Heart right ventricle (tissue), 16 donors: ENCODE results near the gene KLB. TPM values are rescaled to one million over a fixed set of nuclear protein-coding genes. Genes with fewer than 3 reads are reported as not detected.

Experiments
- ATAC-seq, 8 donors: fragments of 200-7000 bp; cut with Tn5 transposase; one replicate each; pipeline ENCODE4 v1.9.1; 2020; ENCODE audit warnings: mild to moderate bottlenecking in 8 of 8, moderate library complexity in 8 of 8, moderate number of reproducible peaks in 1 of 8
- DNase-seq, 2 donors: peaks; one replicate each; pipeline ENCODE4 v3.0.0-alpha.2; 2020
- H3K27ac ChIP-seq, 10 donors: fragments of 200-600 bp; sonication (generic) in 2 of 10; one replicate each; pipeline versions ENCODE4 v1.5.0 to v1.8.0; 2020 to 2022; ENCODE audit warnings: mild to moderate bottlenecking in 3 of 10
- H3K27me3 ChIP-seq, 7 donors: fragments of 200-600 bp; one replicate each; pipeline ENCODE4 v1.8.0; 2021 to 2022; ENCODE audit warnings: mild to moderate bottlenecking in 2 of 7
- H3K36me3 ChIP-seq, 9 donors: fragments of 200-600 bp; sonication (generic) in 1 of 9; one replicate each; pipeline versions ENCODE4 v1.5.0 to v1.8.0; 2020 to 2022; ENCODE audit warnings: mild to moderate bottlenecking in 2 of 9
- H3K4me1 ChIP-seq, 9 donors: fragments of 200-600 bp; sonication (generic) in 1 of 9; one replicate each; pipeline versions ENCODE4 v1.5.0 to v1.8.0; 2020 to 2022; ENCODE audit warnings: mild to moderate bottlenecking in 4 of 9
- H3K4me3 ChIP-seq, 10 donors: fragments of 200-600 bp; sonication (generic) in 2 of 10; one replicate each; pipeline versions ENCODE4 v1.5.0 to v1.8.0; 2020 to 2022; ENCODE audit warnings: mild to moderate bottlenecking in 7 of 10, moderate library complexity in 2 of 10
- H3K9me3 ChIP-seq, 11 donors: fragments of 200-600 bp in 10 of 11; sonication (generic) in 2 of 11; one replicate each; pipeline versions ENCODE4 v1.5.0 to v1.8.0; 2013 to 2022; ENCODE audit warnings: mild to moderate bottlenecking in 2 of 11, control low read depth in 1 of 11, moderate library complexity in 1 of 11
- WGBS, 2 donors: extraction: QIAGEN DNeasy Blood & Tissue Kit; methylation state at CpG; one replicate each; pipeline ENCODE4 v1.1.7; 2013; ENCODE audit warnings: inconsistent platforms in 1 of 2; 5-methylcytosine and 5-hydroxymethylcytosine counted together
- intact Hi-C, 10 donors: fragments of 100-400 bp; cut with DNase I; formaldehyde crosslinking; loops; one replicate each; pipeline versions ENCODE4 v1.11.1 to v1.14.2; 2022
- polyA plus RNA-seq, 2 donors: library from polyadenylated mRNA; stranded (reverse); fragments of 200-250 nt; gene quantifications; one replicate each; pipeline ENCODE4 v1.2.3, GENCODE V29; 2013
- total RNA-seq, 10 donors: library from RNA; stranded (reverse); fragmentation: NEBNext Ultra II Directional in 3 of 10; extraction: Animal tissue kit (Norgen Biotek cat#: 25700) in 3 of 10; gene quantifications; one replicate each; pipeline versions ENCODE4 v1.2.1 to v1.2.4, GENCODE V29; 2021 to 2023
- TF ChIP-seq, protein P1 (sequence below), 9 donors: fragments of 200-600 bp; sonication (generic) in 2 of 9; IDR thresholded peaks; one replicate each; pipeline versions ENCODE4 v1.5.0 to v1.8.0; 2021 to 2022; ENCODE audit warnings: antibody characterized with exemption in 9 of 9, mild to moderate bottlenecking in 5 of 9, moderate library complexity in 1 of 9
- donor health status: Arrhythmogenic right ventricular cardiomyopathy.
- donor health status: ischemic (EF 13 %, LVEDD 7.1; RV severe dilation, severe dysfunction).
- donor health status: healthy with polysubstance abuse.
- donor health status: DM: no; HTN: yes; CAD: no.
- donor health status: DM: no; HTN: no; CAD: no.
- donor health status: ischemic (EF 25% LVEDD 6.9; RV normal size, moderate dysfunction).
- donor health status: ischemic (EF 25% LVEDD 5.7; RV mildly dilated, moderate dysfunction).
- donor health status: healthy.
- donor health status: DM: yes; HTN: yes; CAD: no.
- donor health status: Ischemic cardiomyopathy.
- donor health status: ischemic (EF 35%, LVEDD 5.7; RV mildly dilated, moderate dysfunction).
- donor health status: nonischemic (EF 11% LVEDD 7.7; RV severe dilation, severe dysfunction).
- donor health status: DM: yes; HTN: yes; CAD: no.
- donor health status: PGD.
- donor health status: ischemic (EF 29% LVEDD 5.4; RV normal size, mild dysfunction).
- donor health status: nonischemic (EF 23%, LVEDD 6.1; RV moderate dilation, normal function).

Gene KLB
- total and polyA plus RNA-seq, 12 donors, result 0.08 to 0.53 (median 0.24) TPM; not detected in 4

DNA sequence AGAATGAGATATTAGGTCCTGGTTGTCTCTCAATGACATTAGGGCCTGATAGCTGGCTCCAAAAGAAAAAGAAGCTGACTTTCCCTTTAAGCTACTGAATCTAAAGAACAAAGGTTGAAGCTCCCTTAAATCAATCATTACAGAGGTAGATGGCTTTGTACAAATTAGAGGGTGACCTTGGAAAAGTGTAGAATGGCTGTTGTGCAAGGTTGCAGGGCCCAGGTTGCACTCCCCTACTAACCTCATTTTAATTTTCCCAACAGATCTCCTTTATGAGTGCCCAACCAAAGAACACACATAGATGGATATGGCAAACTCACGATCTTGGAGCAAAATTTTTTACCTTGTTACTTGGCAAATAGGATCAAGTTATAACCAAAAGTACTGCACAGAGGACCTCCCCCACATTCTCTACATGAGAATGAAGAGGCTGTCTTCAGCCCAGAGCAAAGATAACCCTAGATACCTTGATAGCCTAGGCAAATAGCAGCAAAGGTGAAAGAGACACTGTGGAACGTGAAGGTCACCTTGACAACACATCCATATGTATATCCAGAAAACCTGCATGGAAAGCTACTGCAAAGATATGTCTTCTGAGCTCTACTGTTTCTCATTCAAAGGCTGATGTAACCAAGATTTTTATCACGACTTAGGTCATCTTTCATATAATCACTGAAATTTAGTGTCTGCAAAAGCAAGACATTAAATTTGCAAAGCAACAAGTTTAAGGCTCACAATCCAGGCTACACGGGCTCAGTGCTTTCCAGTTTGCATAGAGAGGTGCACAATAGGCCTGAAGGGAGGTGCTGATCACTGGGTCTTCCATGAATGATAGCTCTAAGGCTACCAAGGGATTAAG, 23.0 kb downstream of the KLB start:
- no peak for ATAC-seq
- H3K9me3 ChIP-seq, result no peaks in the 10 kb centered on the region
- intact Hi-C loops, result no loop called here

DNA sequence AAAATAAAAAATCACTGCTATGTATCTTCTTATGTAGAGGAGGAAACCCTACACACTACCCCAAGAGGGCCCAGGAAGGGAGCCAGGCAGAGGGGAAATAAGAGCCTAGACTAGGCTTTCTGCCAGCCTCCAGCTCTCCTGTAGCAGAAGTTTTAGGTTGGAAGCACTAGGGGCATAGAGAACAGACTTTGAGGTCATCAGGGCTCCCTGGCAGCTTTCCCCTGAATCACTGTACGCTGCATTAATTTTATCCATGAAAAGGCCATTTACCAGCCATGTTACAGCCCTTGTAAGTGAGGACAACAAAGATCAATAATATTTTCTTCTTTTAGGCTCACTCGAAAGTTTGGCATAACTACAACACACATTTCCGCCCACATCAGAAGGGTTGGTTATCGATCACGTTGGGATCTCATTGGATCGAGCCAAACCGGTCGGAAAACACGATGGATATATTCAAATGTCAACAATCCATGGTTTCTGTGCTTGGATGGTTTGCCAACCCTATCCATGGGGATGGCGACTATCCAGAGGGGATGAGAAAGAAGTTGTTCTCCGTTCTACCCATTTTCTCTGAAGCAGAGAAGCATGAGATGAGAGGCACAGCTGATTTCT, 27.3 kb downstream of the KLB start:
- H3K27ac ChIP-seq, result no peak overlapping the region
- 91 to 92% methylated on average over 11 of the region's 11 CpGs for WGBS, 2 donors
- no peaks in the 10 kb centered on the region for H3K36me3 ChIP-seq
- no peaks in the 10 kb centered on the region for H3K9me3 ChIP-seq
- DNase-seq, result no peak
- TF ChIP-seq, protein P1, sequence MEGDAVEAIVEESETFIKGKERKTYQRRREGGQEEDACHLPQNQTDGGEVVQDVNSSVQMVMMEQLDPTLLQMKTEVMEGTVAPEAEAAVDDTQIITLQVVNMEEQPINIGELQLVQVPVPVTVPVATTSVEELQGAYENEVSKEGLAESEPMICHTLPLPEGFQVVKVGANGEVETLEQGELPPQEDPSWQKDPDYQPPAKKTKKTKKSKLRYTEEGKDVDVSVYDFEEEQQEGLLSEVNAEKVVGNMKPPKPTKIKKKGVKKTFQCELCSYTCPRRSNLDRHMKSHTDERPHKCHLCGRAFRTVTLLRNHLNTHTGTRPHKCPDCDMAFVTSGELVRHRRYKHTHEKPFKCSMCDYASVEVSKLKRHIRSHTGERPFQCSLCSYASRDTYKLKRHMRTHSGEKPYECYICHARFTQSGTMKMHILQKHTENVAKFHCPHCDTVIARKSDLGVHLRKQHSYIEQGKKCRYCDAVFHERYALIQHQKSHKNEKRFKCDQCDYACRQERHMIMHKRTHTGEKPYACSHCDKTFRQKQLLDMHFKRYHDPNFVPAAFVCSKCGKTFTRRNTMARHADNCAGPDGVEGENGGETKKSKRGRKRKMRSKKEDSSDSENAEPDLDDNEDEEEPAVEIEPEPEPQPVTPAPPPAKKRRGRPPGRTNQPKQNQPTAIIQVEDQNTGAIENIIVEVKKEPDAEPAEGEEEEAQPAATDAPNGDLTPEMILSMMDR (IDR thresholded peaks at IDR 0.05), result no peak
- intact Hi-C loops, result no loop called here
- no peaks in the 10 kb centered on the region for H3K4me1 ChIP-seq
- peaks cover 0 to 5% (median 0%) of the 10 kb centered on the region in 7 donors for H3K27me3 ChIP-seq
- no peak for ATAC-seq
- no peak overlapping the region for H3K4me3 ChIP-seq

More for the DNA sequence above, 23.0 kb downstream of the KLB start:
- DNase-seq, result no peak
- Histone ChIP-seq H3K27me3 (no peaks in the 10 kb centered on the region), H3K36me3 (no peaks in the 10 kb centered on the region), H3K27ac (no peak overlapping the region), H3K4me3 (no peak overlapping the region), H3K4me1 (no peaks in the 10 kb centered on the region)
- WGBS, 2 donors, result 73% methylated on average over 4 of the region's 4 CpGs
- TF ChIP-seq, protein P1 (IDR thresholded peaks at IDR 0.05), result no peak

DNA sequence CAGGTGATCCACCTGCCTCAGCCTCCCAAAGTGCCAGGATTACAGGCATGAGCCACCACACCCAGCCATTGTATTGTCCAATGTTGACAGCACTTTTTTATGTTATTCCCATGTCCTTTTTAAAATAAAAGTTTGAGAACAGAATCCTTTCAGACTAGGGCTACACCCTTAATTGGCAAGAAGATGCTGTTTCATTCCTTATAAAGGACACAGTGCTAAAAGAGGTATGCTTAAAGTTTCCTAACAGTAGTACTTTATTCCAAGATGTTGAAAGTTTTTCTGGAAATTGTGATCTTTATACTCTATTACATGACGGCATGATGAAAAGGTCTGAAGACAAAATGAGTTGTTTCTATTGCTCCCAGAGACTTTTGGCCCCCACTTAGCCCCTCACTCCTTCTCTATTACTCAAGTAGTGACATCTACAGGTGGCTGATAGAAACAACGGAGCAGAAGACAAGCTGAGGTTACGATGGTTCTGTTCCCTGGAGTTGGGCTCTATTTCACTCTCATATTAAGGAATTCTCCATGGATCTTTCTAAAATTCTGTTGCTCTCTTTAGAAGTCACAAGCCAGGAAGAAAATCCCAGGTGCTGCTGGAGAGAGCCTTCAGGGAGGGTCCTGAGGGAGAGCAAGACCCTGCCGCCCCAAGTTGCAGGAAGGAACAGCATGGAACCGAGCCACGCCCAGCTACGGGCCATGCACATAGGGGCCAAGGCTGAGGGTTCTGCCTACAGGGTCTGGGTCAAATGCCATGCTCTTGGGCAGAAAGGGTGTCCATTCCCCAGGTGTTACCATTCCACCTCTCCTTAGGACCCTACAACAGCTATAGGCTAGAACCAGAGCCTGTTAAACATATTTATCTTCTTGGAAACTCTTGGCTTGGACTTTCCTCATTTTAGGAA, 29.2 kb downstream of the KLB start:
- Histone ChIP-seq H3K36me3 (no peaks in the 10 kb centered on the region), H3K27me3 (peaks cover 0 to 10% (median 0%) of the 10 kb centered on the region in 7 donors), H3K27ac (no peak overlapping the region), H3K4me1 (no peaks in the 10 kb centered on the region), H3K9me3 (no peaks in the 10 kb centered on the region), H3K4me3 (no peak overlapping the region)
- no peak for ATAC-seq
- intact Hi-C loops, result no loop called here
- no peak for DNase-seq
- WGBS, 2 donors, result 58 to 60% methylated on average over 7 of the region's 7 CpGs
- TF ChIP-seq, protein P1 (IDR thresholded peaks at IDR 0.05), result no peak

DNA sequence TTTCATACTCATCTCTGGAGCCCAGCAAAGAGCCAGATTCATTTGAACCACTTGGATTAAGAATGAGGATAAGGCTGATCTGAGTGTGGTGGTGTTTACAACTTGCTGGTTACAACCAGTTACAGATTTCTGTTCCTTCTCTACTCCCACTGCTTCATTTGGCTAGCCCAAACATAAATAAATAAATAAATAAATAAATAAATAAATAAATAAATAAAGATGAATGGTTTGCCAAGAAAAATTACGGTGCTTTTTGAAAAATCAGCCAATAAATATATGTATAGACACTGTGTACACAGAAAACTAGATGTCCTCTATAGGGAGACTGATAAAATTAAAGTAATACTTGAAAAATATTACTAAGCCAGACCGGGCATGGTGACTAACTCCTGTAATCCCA, 34.9 kb downstream of the KLB start:
- H3K27ac ChIP-seq, result no peak overlapping the region
- 88 to 93% methylated on average over 2 of the region's 2 CpGs for WGBS, 2 donors
- no peaks in the 10 kb centered on the region for H3K36me3 ChIP-seq
- no peak overlapping the region for H3K4me3 ChIP-seq
- TF ChIP-seq, protein P1 (IDR thresholded peaks at IDR 0.05), result no peak
- H3K9me3 ChIP-seq, result no peaks in the 10 kb centered on the region
- peaks cover 0 to 5% (median 0%) of the 10 kb centered on the region in 7 donors for H3K27me3 ChIP-seq
- H3K4me1 ChIP-seq, result peaks cover 0 to 2% (median under 1%) of the 10 kb centered on the region in 9 donors
- DNase-seq (no peak), ATAC-seq (no peak)
- intact Hi-C loops, result no loop called here
